GM23338 (cell line): ENCODE results near the gene MEGF6. TPM values are rescaled to one million over a fixed set of nuclear protein-coding genes. Genes with fewer than 3 reads are reported as not detected.

Source experiments
- ATAC-seq: fragments of 200-7000 bp; cut with Tn5 transposase; 3 replicates; pipeline ENCODE4 v1.9.1; 2020
- DNase-seq: peaks from one replicate; pipeline ENCODE4 v3.0.0-alpha.2; 2015; ENCODE audit warnings: low spot score
- H2AFZ ChIP-seq: fragments of 200-600 bp; sonication (generic); 2 replicates; pipeline ENCODE4 v1.8.0; 2016; ENCODE audit warnings: antibody characterized with exemption, mild to moderate bottlenecking, moderate library complexity
- H3F3A ChIP-seq: fragments of 200-600 bp; sonication (generic); replicated peaks from 2 replicates; pipeline ENCODE4 v1.8.0; 2017; ENCODE audit warnings: antibody characterized with exemption, mixed run types, low read depth
- H3K27ac ChIP-seq: fragments of 200-600 bp; sonication (generic); 2 replicates; pipeline ENCODE4 v1.6.1; 2016; ENCODE audit warnings: low read depth
- H3K27me3 ChIP-seq: fragments of 200-600 bp; sonication (generic); 2 replicates; pipeline ENCODE4 v1.8.0; 2016; ENCODE audit warnings: mild to moderate bottlenecking, mixed run types, moderate library complexity; ENCODE audit not compliant: insufficient read depth
- H3K36me3 ChIP-seq: fragments of 200-600 bp; sonication (generic); 2 replicates; pipeline ENCODE4 v1.8.0; 2016; ENCODE audit warnings: mild to moderate bottlenecking; ENCODE audit not compliant: insufficient read depth
- H3K4me1 ChIP-seq: fragments of 200-600 bp; sonication (generic); 2 replicates; pipeline ENCODE4 v1.8.0; 2016; ENCODE audit warnings: mild to moderate bottlenecking, moderate library complexity; ENCODE audit not compliant: insufficient read depth
- H3K4me2 ChIP-seq: fragments of 200-600 bp; sonication (generic); 2 replicates; pipeline ENCODE4 v1.7.1; 2017; ENCODE audit warnings: mixed run types
- H3K4me3 ChIP-seq: fragments of 200-600 bp; sonication (generic); 2 replicates; pipeline ENCODE4 v1.6.1; 2016; ENCODE audit warnings: mixed run types
- H3K79me2 ChIP-seq: fragments of 200-600 bp; sonication (generic); replicated peaks from 2 replicates; pipeline ENCODE4 v1.8.0; 2017; ENCODE audit warnings: mild to moderate bottlenecking; ENCODE audit not compliant: insufficient read depth
- H3K9me2 ChIP-seq: fragments of 200-600 bp; sonication (generic); 2 replicates; pipeline ENCODE4 v1.8.0; 2017; ENCODE audit not compliant: insufficient read depth
- H4K20me1 ChIP-seq: fragments of 200-600 bp; sonication (generic); replicated peaks from 2 replicates; pipeline ENCODE4 v1.8.0; 2017; ENCODE audit warnings: mild to moderate bottlenecking; ENCODE audit not compliant: insufficient read depth
- H3K27ac Mint-ChIP-seq: 2 replicates; pipeline ENCODE4 v1.8.0; 2020; ENCODE audit warnings: inconsistent platforms, mild to moderate bottlenecking, moderate library complexity, mixed read lengths
- H3K27me3 Mint-ChIP-seq: 3 replicates; pipeline ENCODE4 v1.8.0; 2022; ENCODE audit warnings: low read depth, mild to moderate bottlenecking, moderate library complexity, mixed read lengths, inconsistent platforms; ENCODE audit not compliant: insufficient read depth, poor library complexity
- H3K36me3 Mint-ChIP-seq: 3 replicates; pipeline ENCODE4 v1.8.0; 2021; ENCODE audit warnings: low read depth, mild to moderate bottlenecking, inconsistent platforms, moderate library complexity, mixed read lengths
- H3K4me1 Mint-ChIP-seq: 3 replicates; pipeline ENCODE4 v1.8.0; 2020; ENCODE audit warnings: mild to moderate bottlenecking, inconsistent platforms, mixed read lengths
- H3K4me3 Mint-ChIP-seq: 3 replicates; pipeline ENCODE4 v1.8.0; 2021; ENCODE audit warnings: moderate library complexity, mild to moderate bottlenecking, inconsistent platforms, mixed read lengths
- H3K9me3 Mint-ChIP-seq: 3 replicates; pipeline ENCODE4 v1.8.0; 2020; ENCODE audit warnings: moderate library complexity, mild to moderate bottlenecking, inconsistent platforms, mixed read lengths
- CREB1 ChIP-seq: fragments of 250-450 bp; sonication (Bioruptor Pico); IDR thresholded peaks from 2 replicates; pipeline ENCODE4 v1.5.0; 2020; ENCODE audit warnings: low read depth, mild to moderate bottlenecking, moderate library complexity
- CTCF ChIP-seq, 2 experiments: fragments of 200-600 bp in 1 of 2; sonication (generic) in 1 of 2; conservative IDR thresholded peaks; 2 replicates each; pipeline versions ENCODE4 v1.5.1 to v1.6.1; 2016 to 2017; ENCODE audit warnings: antibody characterized with exemption in 2 of 2, low read depth in 2 of 2, mild to moderate bottlenecking in 2 of 2, moderate library complexity in 1 of 2
- EZH2 ChIP-seq: fragments of 200-600 bp; sonication (generic); IDR thresholded peaks from one replicate; pipeline ENCODE4 v1.8.0; 2017; ENCODE audit warnings: antibody characterized with exemption, mild to moderate bottlenecking, low read depth; ENCODE audit not compliant: unreplicated experiment
- EZH2phosphoT487 ChIP-seq: fragments of 200-600 bp; sonication (generic); IDR thresholded peaks from one replicate; pipeline ENCODE4 v1.8.1; 2018; ENCODE audit warnings: antibody characterized with exemption; ENCODE audit not compliant: unreplicated experiment
- JUNB ChIP-seq: IDR thresholded peaks from one replicate; pipeline ENCODE4 v1.6.1; 2016; ENCODE audit warnings: antibody characterized with exemption; ENCODE audit not compliant: unreplicated experiment
- NANOG ChIP-seq: IDR thresholded peaks from 2 replicates; pipeline ENCODE4 v1.6.1; 2016; ENCODE audit warnings: antibody characterized with exemption, borderline replicate concordance
- POLR2AphosphoS5 ChIP-seq: IDR thresholded peaks from 2 replicates; pipeline ENCODE4 v1.6.1; 2016; ENCODE audit warnings: antibody characterized with exemption, low read depth
- REST ChIP-seq: IDR thresholded peaks from one replicate; pipeline ENCODE4 v1.6.1; 2018; ENCODE audit warnings: antibody characterized with exemption; ENCODE audit not compliant: unreplicated experiment
- STAT1 ChIP-seq: IDR thresholded peaks from one replicate; pipeline ENCODE4 v1.6.1; 2016; ENCODE audit warnings: antibody characterized with exemption; ENCODE audit not compliant: unreplicated experiment
- ZNF114 ChIP-seq: fragments of 250-450 bp; sonication (Bioruptor Pico); IDR thresholded peaks from 2 replicates; pipeline ENCODE4 v1.5.0; 2020; ENCODE audit warnings: mild to moderate bottlenecking, moderate library complexity
- ZNF331 ChIP-seq: fragments of 250-450 bp; sonication (Bioruptor Pico); IDR thresholded peaks from 2 replicates; pipeline ENCODE4 v1.5.0; 2020; ENCODE audit warnings: low read depth, mild to moderate bottlenecking, moderate library complexity
- ZNF462 ChIP-seq: fragments of 250-450 bp; sonication (Bioruptor Pico); IDR thresholded peaks from 2 replicates; pipeline ENCODE4 v1.5.0; 2020; ENCODE audit warnings: mild to moderate bottlenecking, moderate library complexity
- polyA plus RNA-seq: library from polyadenylated mRNA; unstranded; fragments of >200 nt; fragmentation: Nextera tagmentation; extraction: Ambion mirVana; gene quantifications from 2 replicates; pipeline ENCODE4 v1.2.1, GENCODE V29; 2016
- total RNA-seq: library from RNA; depleted of rRNA; stranded (reverse); fragments of >200 nt; shearing (Covaris generic); gene quantifications from 2 replicates; pipeline ENCODE4 v1.2.3, GENCODE V29; 2014
- TF ChIP-seq, protein P1 (sequence below): IDR thresholded peaks from 2 replicates; pipeline ENCODE4 v1.6.1; 2016; ENCODE audit warnings: antibody characterized with exemption

Gene MEGF6
- total and polyA plus RNA-seq, 2 experiments from 2014 or later, result 4.0 to 21.4 TPM

DNA sequence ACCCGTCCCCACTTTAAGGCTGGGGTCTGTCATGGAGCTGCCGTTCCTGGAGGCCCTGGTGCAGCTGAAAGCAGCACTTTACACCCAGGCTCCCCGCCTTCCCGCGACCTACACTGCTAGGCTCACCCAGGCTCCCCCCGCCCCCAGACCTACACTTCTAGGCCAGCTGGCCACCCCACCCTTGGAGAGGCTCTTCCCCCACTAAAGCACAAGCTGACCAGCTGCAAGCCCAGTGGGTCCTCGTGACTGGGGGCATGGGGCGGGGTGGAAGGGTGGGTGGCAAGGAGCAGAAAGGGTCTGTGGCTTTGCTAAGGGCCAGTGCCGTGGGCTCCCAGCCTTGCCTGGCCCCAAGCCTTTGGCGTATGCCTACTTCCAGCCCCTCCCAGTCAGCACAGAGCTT lies 166.6 kb downstream of the MEGF6 start:
- Histone ChIP-seq H3K27me3 (no peaks in the 10 kb centered on the region), H3K4me3 (no peak overlapping the region), H3K36me3 (no peaks in the 10 kb centered on the region), H3K4me1 (no peaks in the 10 kb centered on the region), H3K9me2 (no peaks in the 10 kb centered on the region), H3K79me2 (no peaks in the 10 kb centered on the region), H3F3A (no peaks in the 10 kb centered on the region), H4K20me1 (no peaks in the 10 kb centered on the region), H3K27ac (no peak overlapping the region), H2AFZ (no peak overlapping the region), H3K4me2 (no peak overlapping the region)
- peaks cover 10% of the 10 kb centered on the region for H3K4me1 Mint-ChIP-seq
- DNase-seq (no peak), ATAC-seq (no peak)
- H3K36me3 Mint-ChIP-seq, result no peaks in the 10 kb centered on the region
- H3K27ac Mint-ChIP-seq, result no peak overlapping the region
- no peak for TF ChIP-seq STAT1
- TF ChIP-seq EZH2, result no peak
- no peak for TF ChIP-seq REST
- TF ChIP-seq ZNF114 (CRISPR knock-in tag), result no peak
- no peak for TF ChIP-seq NANOG
- TF ChIP-seq JUNB, result no peak
- TF ChIP-seq EZH2phosphoT487, result no peak
- TF ChIP-seq CREB1 (CRISPR knock-in tag), result no peak
- TF ChIP-seq, protein P1, sequence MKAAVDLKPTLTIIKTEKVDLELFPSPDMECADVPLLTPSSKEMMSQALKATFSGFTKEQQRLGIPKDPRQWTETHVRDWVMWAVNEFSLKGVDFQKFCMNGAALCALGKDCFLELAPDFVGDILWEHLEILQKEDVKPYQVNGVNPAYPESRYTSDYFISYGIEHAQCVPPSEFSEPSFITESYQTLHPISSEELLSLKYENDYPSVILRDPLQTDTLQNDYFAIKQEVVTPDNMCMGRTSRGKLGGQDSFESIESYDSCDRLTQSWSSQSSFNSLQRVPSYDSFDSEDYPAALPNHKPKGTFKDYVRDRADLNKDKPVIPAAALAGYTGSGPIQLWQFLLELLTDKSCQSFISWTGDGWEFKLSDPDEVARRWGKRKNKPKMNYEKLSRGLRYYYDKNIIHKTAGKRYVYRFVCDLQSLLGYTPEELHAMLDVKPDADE, result no peak
- TF ChIP-seq CTCF (conservative IDR thresholded peaks at IDR 0.05; ENCODE audit: low read depth in 2 of 2), result no peak
- no peak for TF ChIP-seq ZNF331 (CRISPR knock-in tag)
- TF ChIP-seq POLR2AphosphoS5, result no peak
- TF ChIP-seq ZNF462 (CRISPR knock-in tag), result no peak
- no peak overlapping the region for H3K4me3 Mint-ChIP-seq
- no peaks in the 10 kb centered on the region for H3K9me3 Mint-ChIP-seq
- H3K27me3 Mint-ChIP-seq, result peaks cover 10% of the 10 kb centered on the region
